MM.1S (cell line): ENCODE results near the gene ATP8B4.

Experiments
- EZH2 ChIP-seq: fragments of 300-600 bp; sonication (generic); optimal IDR thresholded peaks from 2 replicates; pipeline ENCODE3; 2017; ENCODE audit warnings: low read depth, mild to moderate bottlenecking, antibody characterized with exemption, low read length, mixed read lengths
- EZH2phosphoT487 ChIP-seq: fragments of 300-600 bp; sonication (generic); IDR thresholded peaks from 2 replicates; pipeline ENCODE4 v1.6.1; 2018; ENCODE audit warnings: antibody characterized with exemption, low read length

DNA sequence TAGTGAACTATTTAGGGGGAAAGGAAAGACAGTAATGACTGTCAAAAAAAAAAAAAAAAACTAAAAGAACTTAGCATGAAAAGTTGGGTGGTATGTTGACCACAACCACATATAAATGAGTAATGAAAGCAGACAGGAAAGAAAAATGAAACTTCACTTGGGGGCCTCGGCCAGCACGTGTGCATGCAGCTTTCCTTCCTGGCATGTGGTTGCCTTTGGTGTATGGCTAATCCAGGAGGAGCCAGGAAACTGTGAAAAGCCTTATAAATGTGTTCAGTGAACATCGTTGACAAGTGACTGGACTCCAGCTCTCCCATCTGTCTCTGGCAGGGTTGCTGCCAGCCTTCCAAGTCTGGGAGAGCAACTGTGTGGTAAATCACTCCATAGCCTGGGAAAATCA, 303.1 kb downstream of the ATP8B4 start:
- no peak for TF ChIP-seq EZH2
- TF ChIP-seq EZH2phosphoT487 = no peak
